Stimulated activated CD8-positive, alpha-beta memory T cell treated with anti-CD3 and anti-CD28 coated beads, Interleukin-4, amount 100 ng/mL, for 48 hours (primary cell): Measurements from ENCODE around the gene KIAA1586.
"Not testable (repeated sequence)": the region's sequence is repeated elsewhere in the genome, so short reads cannot be mapped to it uniquely, and the experiment has no call there.

ENCODE experiments used
- DNase-seq: peaks from one replicate; pipeline ENCODE4 v3.0.0-alpha.2; 2020

Gene KIAA1586, protein sequence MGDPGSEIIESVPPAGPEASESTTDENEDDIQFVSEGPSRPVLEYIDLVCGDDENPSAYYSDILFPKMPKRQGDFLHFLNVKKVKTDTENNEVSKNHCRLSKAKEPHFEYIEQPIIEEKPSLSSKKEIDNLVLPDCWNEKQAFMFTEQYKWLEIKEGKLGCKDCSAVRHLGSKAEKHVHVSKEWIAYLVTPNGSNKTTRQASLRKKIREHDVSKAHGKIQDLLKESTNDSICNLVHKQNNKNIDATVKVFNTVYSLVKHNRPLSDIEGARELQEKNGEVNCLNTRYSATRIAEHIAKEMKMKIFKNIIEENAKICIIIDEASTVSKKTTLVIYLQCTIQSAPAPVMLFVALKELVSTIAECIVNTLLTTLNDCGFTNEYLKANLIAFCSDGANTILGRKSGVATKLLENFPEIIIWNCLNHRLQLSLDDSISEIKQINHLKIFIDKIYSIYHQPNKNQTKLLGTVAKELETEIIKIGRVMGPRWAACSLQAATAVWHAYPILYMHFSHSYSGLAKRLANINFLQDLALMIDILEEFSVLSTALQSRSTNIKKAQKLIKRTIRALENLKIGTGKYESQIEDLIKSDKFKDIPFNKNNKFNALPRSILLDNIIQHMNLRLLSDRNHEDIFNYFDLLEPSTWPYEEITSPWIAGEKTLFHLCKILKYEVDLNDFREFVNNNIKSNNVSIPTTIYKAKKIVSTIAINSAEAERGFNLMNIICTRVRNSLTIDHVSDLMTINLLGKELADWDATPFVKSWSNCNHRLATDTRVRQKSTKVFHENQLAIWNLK

DNA sequence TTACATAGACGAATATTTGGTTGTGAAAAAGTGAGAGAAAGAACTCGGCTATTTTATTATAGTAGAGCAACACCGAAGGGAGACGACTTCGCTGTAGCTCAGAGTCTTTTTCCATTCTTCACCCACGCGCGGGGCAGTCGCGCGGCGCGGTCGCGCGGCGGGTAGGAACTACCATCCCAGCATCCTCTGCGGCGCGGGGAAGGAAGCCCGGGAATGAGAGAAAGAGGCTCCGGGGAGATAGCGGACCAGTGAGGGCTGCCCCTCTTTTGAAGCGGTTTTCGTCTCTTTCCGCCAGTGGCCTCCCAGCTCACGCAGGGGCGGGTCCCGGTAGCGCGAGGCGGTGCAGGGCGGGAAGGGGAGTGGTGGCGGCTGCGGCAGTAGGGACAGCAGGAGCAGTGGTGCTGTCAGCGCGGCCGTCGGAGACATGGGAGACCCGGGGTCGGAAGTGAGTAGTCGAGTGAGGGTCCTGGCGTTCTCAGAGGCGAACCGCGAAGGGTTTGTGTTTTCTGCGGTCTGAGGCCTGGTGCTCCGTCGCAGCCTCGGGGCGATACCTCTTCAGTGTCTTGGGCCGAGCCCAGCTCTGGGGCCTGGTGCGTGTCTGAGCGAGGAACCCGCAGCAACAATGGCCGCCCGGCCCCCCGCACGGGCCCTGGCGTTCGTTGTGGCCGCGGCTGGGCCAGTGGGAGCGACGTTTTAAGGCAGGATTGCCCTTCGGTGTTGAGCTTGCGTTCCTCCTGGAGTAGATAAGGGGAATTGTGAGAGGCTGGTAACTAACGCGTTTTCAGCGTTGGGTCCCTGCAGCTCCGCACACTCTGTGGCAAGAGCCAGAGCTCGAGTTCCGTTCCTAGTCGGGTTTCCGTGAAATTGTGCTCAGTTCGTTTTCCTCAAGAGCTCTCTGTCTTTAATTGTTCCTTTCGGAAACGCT, at the start of gene KIAA1586:
KIAA1586 (plus strand) TSS at position 362 of the 925 bp plus-strand sequence; CDS start at position 425, 63 bp downstream.
- peak; percentile 89 for DNase-seq

DNA sequence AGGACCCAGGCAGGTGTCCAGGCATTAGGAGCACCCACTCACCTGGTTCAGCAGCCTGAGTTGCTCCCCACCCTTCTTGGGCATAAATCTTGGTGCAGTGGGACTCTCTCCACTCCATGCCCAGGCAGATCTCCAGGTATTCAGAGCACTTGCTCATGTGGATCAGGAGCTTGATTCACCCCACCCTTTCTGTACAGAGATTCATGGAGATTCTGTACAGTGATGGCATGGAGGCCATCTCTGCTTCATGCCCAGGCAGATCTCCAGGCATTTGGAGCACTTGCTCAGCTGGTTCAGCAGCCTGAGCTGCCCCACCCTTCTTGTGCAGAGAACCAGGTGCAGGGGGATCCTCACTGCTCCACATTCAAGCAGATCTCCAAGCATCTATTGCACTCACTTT, 47.4 kb upstream of the KIAA1586 start:
- DNase-seq, result no peak

DNA sequence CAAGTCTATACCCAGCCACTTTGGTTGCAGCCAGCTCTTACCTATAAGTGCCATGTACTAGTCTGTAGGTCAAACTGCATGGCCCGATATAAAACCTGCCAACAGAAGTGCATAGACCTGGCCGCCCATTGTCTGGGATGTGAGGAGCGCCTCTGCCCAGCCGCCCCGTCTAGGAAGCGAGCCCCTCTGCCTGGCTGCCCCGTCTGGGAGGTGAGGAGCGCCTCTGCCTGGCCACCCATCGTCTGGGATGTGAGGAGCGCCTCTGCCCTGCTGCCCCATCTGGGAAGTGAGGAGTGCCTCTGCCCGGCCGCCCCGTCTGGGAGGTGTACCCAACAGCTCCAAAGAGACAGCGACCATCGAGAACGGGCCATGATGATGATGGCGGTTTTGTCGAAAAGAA, 46.7 kb upstream of the KIAA1586 start:
- DNase-seq, result not testable (repeated sequence)

DNA sequence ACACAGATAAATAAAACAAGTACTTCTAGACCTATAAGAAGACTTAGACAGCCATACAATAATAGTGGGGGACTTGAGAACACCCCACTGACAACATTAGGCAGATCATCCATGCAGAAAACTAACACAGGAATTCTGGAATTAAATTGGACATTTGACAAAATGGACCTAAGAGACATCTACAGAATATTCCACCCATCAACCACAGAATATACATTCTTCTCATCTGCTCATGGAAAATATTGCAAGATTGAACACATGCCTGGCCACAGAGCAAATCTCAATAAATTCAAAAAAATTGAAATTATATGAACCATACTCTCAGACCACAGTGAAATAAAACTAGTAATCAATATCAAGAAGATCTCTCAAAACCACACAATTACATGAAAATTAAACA, 44.3 kb upstream of the KIAA1586 start:
- DNase-seq, result no peak

DNA sequence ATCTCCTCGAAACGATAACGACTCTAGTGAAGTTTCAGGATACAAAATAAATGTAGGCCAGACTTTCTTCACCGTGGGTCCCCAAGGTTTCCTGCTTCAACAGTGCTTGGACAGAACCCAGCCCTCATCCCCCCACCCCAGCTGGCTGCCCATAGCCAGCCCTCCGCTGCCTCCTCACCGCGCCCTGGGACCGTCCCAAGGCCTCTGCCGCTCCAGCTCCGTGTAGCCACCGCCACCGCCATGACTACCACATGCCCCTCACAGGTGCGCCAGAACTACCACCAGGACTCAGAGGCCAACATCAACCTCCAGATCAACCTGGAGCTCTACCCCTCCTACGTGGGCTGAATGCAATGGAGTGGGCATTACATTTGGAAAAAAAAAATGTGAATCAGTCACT, 42.2 kb upstream of the KIAA1586 start:
- no peak for DNase-seq

DNA sequence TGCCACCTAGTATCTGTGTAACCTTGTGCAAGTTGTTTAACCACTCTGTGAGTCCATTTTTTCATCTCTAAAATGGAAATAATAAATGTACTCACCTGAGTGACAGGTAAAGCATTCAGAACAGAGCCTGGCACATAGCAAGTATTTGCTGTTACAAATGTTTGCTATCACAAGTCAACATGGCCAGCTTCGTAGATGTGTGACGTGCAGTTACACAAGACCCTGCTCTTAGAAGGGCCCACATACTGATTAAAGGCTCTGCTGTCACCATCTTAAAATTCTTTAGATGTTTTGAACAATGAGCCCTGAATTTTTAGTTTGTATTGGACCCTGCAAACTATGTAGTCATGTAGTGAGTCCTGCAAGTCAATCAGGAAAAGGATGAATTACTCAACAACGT, 40.4 kb upstream of the KIAA1586 start:
- DNase-seq, result no peak

DNA sequence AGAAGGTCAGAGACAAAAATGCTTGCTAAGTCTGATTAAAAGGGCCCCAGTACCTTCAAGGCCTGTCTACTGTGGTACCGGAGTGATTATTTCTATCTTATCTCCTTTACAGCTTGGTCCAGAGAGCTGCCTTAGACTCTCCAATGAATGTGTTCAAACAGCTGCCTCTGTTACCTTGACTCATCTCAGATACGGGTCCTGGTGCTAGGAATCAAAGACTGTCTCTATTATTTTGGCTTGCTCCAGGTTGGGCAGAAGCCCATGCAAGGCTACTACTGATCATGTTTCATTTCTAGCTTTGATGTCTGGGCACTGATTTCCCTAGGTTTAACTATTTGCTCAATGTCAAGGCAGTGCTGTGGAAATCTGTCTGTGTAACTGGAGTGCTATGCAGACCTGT, 38.4 kb upstream of the KIAA1586 start:
- not testable (repeated sequence) for DNase-seq

DNA sequence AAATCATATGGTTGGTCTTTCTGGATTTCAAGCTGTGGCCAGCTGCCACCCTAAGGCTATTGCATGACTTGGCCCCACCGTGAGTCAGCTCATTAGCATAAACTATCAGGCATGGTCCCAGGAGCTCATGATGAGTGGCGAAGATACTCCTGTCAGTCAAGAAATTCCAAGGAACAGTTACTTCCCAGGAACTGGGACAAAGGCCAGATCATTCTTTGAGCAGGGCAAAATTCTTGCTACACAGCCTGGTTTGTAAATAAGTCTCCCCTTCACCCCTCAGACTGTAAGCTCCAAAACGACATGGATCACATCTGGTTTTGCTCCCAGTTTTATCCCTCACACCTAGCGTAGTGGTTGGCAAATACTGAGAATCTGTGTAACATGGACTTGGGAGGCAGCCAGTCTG, 33.0 kb upstream of the KIAA1586 start:
- no peak for DNase-seq

DNA sequence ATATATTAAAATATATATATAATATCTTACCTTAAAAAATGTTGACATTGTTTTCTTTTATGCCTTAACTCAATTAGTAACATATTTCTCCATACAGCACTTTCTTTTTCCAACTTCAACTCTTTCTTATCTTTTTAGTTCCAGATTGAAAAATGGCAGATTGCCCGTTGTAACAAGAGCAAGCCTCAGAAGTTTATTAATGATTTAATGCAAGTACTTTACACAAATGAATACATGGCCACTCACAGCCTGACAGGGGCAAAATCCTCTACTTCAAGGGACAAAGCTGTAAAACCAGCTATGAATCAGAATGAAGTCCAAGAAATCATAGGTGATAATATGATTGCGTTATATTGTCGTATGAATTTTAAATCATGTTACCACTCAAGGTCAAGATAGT, 29.4 kb upstream of the KIAA1586 start:
- DNase-seq, result no peak

DNA sequence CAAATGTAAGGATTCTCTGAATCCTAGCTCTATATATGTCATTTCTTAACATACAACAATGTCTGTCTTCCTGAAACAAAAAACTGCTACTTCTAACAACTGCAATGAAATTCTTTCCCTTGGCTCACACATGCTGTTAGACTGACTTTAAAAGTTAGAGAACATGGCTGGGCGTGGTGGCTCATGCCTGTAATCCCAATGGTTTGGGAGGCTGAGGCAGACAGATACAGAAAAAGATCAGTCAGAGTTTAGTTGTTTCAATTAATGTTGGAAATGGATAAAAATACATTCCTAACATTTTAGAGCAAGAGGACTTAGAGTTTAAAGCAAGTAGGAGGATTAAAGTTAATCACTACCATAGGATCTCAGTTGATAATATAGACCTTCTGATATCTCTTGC, 28.7 kb upstream of the KIAA1586 start:
- DNase-seq, result no peak

DNA sequence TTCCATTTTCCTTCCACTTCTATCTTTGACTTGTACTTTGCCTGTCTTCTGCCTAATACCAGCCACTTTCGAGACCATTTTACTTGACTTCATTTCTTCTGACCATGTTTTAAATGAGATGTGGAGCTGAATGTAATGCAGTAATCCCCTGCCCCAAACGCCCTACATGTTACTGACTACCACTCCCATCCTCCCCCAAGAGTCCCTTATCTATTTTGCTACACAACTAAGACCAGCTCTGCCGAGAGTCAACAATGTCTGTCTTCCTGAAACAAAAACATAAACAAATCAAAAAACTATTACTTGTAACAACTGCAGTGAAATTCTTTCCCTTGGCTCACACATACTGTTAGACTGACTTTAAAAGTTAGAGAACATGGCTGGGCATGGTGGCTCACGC, 27.1 kb upstream of the KIAA1586 start:
- DNase-seq, result no peak

DNA sequence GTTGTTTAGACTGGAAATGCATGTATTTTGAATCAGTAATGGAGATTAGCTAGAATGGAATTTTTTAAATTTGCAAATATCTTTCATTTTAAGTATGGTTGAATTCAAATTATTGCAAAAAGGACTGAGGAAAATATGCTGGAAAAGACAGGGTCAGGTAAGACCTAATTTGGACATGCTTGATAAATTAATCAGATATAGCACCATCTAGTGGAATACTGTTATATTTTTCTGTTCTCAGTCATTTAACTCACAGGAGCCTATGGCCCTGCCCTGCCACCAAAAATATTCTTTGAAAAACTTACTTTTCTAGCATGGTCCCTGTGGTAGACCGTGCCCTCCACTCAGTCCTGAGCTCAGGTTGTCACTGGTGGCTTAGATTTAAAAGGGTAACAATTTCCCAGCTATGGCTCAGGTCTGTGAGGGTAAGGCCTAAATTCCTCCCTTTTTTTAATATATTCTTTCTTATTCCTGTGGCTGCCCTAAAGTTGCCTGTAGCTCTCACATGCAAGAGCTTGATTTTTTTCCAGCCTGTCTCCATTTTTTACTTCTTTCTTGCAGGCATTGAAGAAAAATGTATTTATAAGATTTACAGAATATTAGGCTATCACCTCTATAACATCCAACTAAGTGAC, 25.3 kb upstream of the KIAA1586 start:
- DNase-seq, result no peak

DNA sequence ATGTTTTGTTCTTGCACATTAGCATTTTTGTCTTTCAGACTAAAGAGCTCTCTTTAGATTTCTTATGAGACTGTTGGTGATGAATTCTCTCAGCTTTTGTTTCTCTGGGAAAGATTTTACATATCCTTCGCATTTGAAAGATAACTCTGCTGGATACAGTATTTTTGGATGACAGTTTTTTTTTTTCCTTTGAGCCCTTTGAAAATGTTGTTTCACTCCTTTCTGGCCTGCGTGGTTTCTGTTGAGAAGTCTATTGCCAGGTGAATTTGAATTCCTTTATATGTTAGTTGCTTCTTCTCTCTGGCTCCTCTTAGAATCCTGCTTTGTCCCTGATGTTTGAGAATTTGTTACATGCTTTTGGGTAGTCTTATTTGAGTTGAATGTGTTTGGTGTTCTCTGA, 22.2 kb upstream of the KIAA1586 start:
- no peak for DNase-seq

DNA sequence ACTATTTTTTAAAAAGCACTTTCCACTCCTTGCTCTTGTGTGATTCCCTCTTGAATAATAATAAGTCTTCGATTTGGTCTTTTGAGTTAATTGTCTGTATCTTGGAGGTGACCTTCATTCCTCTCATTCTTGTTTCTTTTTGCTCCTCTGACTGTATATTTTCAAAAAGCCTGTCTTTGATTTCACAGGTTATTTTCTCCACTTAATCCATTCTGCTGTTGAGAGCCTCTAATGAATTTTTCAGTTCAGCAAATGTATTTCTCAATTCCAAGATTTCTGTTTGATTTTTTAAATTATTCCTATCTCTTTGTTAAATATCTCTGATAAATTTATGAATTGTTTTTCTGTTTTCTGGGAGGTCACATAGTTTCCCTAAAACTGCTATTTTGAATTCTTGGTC, 21.7 kb upstream of the KIAA1586 start:
- DNase-seq, result no peak

DNA sequence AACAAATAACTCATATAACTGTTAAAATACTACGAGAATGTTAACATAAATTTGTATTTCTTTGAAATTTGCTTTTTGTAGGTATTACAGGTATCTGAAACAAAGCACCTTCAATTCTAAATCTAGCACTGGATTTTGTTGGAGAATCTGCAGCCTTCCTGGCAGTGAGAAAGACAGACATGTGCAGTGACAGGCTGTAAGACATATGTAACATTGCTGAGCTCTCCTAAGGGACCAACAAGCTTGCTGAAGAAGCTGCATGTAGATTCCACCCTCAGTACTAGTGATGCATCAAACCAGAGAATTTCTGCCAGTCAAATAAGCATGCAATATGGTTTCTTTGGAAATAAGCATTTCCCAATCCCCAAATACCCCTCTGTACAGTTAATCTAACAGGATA, 20.5 kb upstream of the KIAA1586 start:
- DNase-seq, result no peak

DNA sequence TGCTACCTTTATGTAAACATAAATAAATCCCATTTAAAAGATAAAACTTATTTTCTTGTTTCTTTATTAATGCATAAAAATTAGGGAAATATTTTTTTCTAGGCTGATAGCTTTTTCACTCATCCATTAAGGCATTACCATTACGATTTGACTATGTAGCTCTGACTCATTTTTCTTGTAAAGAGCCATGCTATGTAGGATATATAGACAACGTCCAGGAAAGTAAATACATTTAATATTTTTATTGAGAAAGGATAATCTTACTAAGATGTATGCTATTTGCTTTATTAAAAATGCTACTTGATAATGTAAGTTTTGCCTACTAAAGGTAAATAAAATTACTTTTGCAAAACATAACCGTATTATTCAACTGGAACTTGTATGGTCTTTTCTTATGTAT, 19.2 kb upstream of the KIAA1586 start:
- DNase-seq, result no peak

DNA sequence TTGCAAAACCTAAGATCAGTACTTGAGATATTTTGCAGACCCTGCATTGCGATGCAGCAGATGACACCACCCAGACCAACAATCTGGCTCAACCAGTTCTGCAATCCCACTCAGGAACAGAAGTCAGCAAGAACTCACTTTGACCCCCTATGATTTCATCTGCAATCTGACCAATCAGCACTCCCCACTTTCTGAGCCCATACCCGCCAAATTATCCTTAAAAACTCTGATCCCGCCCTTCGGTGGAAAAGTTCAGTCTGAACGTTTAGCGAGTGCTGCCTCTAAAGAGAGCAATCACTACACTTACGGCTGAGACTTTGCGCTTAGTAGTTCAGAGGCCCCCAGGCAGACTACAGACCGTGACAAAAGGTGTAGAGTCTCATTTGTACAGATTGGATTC, 17.3 kb upstream of the KIAA1586 start:
- no peak for DNase-seq

DNA sequence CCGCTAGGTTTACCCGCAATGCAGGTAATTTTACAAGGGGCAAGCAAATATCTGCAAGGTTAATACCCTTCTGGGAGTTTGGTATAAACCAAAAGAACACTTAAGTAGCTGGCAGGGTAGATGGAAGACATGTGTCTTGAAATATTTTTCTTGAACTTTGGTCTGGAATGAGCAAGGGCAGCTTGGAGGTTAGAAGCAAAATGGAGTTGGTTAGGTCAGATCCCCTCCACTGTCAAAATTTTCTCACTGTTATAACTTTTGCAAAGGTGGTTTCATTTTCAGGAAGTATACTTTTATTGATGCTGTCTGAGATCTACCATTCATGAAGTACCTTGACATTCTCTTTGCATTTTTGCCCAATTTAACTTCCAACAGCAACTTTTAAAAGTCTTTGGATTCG, 13.3 kb upstream of the KIAA1586 start:
- no peak for DNase-seq

DNA sequence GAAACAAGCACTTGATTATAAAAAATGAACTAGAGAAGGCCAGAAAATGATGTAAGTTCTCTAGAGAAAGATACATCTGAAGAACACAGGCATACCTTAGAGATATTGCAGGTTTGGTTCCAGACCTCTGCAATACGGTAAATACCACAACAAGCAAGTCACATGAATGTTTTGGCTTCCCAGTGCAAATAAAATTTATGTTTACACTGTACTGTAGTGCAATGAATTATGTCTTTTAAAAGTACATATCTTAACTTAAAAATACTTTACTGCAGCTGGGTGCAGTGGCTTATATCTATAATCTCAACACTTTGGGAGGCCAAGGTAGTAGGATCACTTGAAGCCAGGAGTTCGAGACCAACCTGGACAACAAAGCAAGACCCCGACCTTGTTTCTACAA, 10.9 kb upstream of the KIAA1586 start:
- DNase-seq, result no peak

DNA sequence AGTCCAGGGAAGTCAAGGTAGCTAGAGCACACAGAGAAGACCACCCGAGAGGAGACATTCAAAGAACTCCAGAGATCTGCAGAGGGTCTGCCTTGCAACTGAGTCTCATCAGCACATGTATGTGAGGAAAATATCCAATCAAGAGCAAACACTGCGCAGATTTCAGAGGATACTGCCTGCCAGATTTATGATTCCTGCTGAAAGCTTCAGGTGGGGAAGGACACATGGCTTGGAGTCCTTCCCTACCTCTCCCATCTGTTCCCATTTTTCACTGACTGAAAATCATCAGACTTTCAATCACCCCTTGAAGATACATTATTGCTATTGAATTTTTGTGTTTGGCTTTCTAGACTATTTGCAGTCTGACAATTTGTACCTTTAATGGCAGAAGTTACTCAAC, 7.6 kb upstream of the KIAA1586 start:
- DNase-seq, result no peak

DNA sequence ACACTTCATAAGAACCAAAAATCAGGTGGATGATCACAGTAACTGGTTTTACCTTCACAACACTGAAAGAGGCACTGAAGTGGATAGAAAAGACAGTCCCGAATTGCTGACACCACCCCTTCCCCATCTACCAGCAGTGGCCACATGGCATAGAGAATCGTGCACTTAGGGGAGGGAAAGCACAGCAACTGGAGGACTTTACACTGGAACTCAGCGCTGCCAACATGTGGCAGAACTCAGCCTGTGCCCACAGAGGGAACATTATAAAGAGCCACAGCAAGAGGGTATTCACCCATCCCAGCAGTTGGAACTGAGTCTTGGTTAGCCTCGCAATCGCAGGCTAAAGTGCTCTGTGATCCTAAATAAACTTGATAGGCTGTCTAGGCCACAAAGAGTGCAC, 6.5 kb upstream of the KIAA1586 start:
- no peak for DNase-seq

DNA sequence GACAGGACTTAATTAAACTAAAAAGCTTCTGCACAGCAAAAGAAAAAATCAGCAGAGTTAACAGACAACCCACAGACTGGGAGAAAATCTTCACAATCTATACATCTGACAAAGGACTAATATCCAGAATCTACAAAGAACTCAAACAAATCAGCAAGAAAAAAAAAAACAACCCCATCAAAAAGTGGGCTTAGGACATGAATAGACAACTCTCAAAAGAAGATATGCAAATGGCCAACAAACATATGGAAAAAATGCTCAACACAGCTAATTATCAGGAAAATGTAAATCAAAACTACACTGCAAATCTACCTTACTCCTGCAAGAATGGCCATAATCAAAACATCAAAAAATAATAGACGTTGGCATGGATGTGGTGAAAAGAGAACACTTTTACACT, 2.4 kb upstream of the KIAA1586 start:
- not testable (repeated sequence) for DNase-seq

DNA sequence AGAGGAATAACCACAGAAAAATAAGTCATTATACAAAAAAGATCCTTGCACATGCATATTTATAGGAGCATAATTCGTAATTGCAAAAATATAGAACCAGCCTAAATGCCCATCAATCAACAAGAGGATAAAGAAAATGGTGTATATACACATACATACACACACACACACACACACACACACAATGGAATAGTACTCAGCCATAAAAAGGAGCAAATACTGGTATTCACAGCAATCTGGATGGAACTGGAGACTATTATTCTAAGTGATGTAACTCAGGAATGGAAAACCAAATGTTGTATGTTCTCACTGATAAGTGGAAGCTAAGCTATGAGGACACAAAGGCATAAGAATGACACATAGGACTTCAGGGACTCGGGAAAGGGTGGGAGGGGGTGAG, 1.9 kb upstream of the KIAA1586 start:
- DNase-seq, result no peak
